K562 (cell line): ENCODE data around the gene MAP3K20. TPM values are rescaled to one million over a fixed set of nuclear protein-coding genes. Genes with fewer than 3 reads are reported as not detected.

ENCODE experiments used
- ADNP ChIP-seq: fragments of 200-800 bp; sonication (Bioruptor generic); IDR thresholded peaks from 2 replicates; pipeline ENCODE4 v1.6.1; 2016; ENCODE audit warnings: missing genetic modification characterization, missing compliant biosample characterization
- ARID3B ChIP-seq: fragments of 250-450 bp; sonication (Bioruptor Pico); IDR thresholded peaks from 2 replicates; pipeline ENCODE4 v1.4.0; 2020; ENCODE audit warnings: borderline replicate concordance
- CBX3 ChIP-seq, 2 experiments: IDR thresholded peaks; 1 replicate in 1 of 2; 2 replicates in 1 of 2; pipeline ENCODE4 v1.6.1; 2012; ENCODE audit warnings: inconsistent platforms in 2 of 2, low read length in 2 of 2, borderline replicate concordance in 1 of 2, control low read depth in 1 of 2
- CEBPG ChIP-seq, 3 experiments: fragments of 200-800 bp in 1 of 3; sonication (Bioruptor generic) in 1 of 3; sonication (generic) in 1 of 3; formaldehyde crosslinking in 1 of 3; IDR thresholded peaks in 2 of 3; conservative IDR thresholded peaks in 1 of 3; 2 replicates each; pipeline versions ENCODE4 v1.6.1 to v1.8.0; 2016 to 2022; ENCODE audit warnings: missing compliant biosample characterization in 2 of 3, missing genetic modification characterization in 2 of 3, mild to moderate bottlenecking in 1 of 3, missing genetic modification reagents in 1 of 3
- FOXP4 ChIP-seq: sonication (generic); formaldehyde crosslinking; IDR thresholded peaks from 2 replicates; pipeline ENCODE4 v1.8.0; 2022; ENCODE audit warnings: mild to moderate bottlenecking, missing genetic modification reagents, borderline replicate concordance
- GTF2A2 ChIP-seq: IDR thresholded peaks from 2 replicates; pipeline ENCODE4 v1.6.1; 2016; ENCODE audit warnings: mild to moderate bottlenecking, missing genetic modification characterization, missing compliant biosample characterization
- HCFC1 ChIP-seq: IDR thresholded peaks from 2 replicates; pipeline ENCODE4 v1.6.1; 2012; ENCODE audit warnings: low read depth, low read length, improper control_type of control experiment
- NCOA6 ChIP-seq: fragments of 450-650 bp; IDR thresholded peaks from 2 replicates; pipeline ENCODE4 v1.6.1; 2017; ENCODE audit warnings: mild to moderate bottlenecking
- PRPF4 ChIP-seq: fragments of 200-400 bp; formaldehyde crosslinking; IDR thresholded peaks from one replicate; pipeline ENCODE4 v1.6.1; 2017; ENCODE audit warnings: low read length, low read depth, mild to moderate bottlenecking; ENCODE audit not compliant: insufficient read depth, poor library complexity, severe bottlenecking
- SMAD2 ChIP-seq: fragments of 150-350 bp; IDR thresholded peaks from 2 replicates; pipeline ENCODE4 v1.6.1; 2014; ENCODE audit warnings: low read depth, mild to moderate bottlenecking, low read length
- TSHZ1 ChIP-seq: fragments of 250-450 bp; sonication (Bioruptor Pico); IDR thresholded peaks from 2 replicates; pipeline ENCODE4 v1.4.0; 2020; ENCODE audit warnings: mild to moderate bottlenecking, moderate library complexity
- XRCC3 ChIP-seq: fragments of 450-650 bp; IDR thresholded peaks from 2 replicates; pipeline ENCODE4 v1.6.1; 2017; ENCODE audit warnings: mild to moderate bottlenecking, moderate library complexity
- ZBTB7A ChIP-seq: IDR thresholded peaks from 2 replicates; pipeline ENCODE4 v1.6.1; 2011; ENCODE audit warnings: low read depth, mild to moderate bottlenecking, low read length, moderate library complexity, borderline replicate concordance; ENCODE audit not compliant: control insufficient read depth
- ZNF384 ChIP-seq: IDR thresholded peaks from 2 replicates; pipeline ENCODE4 v1.6.1; 2012; ENCODE audit warnings: low read depth, low read length, improper control_type of control experiment
- ZNF408 ChIP-seq: fragments of 250-450 bp; sonication (Bioruptor Pico); IDR thresholded peaks from 2 replicates; pipeline ENCODE4 v1.4.0; 2020; ENCODE audit warnings: low read depth, mild to moderate bottlenecking, moderate library complexity
- polyA plus RNA-seq, 8 experiments: library from polyadenylated mRNA; depleted of rRNA in 4 of 8; stranded (reverse) in 5 of 8; unstranded in 3 of 8; fragments of >200 nt; fragmentation: Nextera tagmentation in 2 of 8; fragmentation: Illumina TruSeq in 1 of 8; extraction: Ambion mirVana in 2 of 8; extraction: Trizol in 1 of 8; gene quantifications; 2 replicates each; pipeline versions ENCODE4 v1.2.1 to v1.2.3, GENCODE V29; 2011 to 2014; ENCODE audit warnings: inconsistent platforms in 1 of 8, missing spikeins in 1 of 8
- total RNA-seq, 7 experiments: library from RNA; depleted of rRNA in 6 of 7; stranded (reverse); fragments of >200 nt in 6 of 7; fragmentation: Illumina TruSeq in 2 of 7; extraction: Trizol in 2 of 7; gene quantifications; 2 replicates each; pipeline versions ENCODE4 v1.2.1 to v1.2.3, GENCODE V29; 2011 to 2021; ENCODE audit warnings: low replicate concordance in 1 of 7
- TF ChIP-seq, protein P1 (sequence below): IDR thresholded peaks from 2 replicates; pipeline ENCODE4 v1.6.1; 2014; ENCODE audit warnings: antibody characterized with exemption
- TF ChIP-seq, protein P2 (sequence below): sonication (generic); formaldehyde crosslinking; IDR thresholded peaks from 2 replicates; pipeline ENCODE4 v1.8.1; 2023; ENCODE audit warnings: mild to moderate bottlenecking, missing genetic modification reagents, moderate library complexity

Gene MAP3K20
- total and polyA plus RNA-seq, 9 of the 15 experiments (the other 6 are each of a cell fraction or from before 2014, with no cell fraction given): 9.8 to 34.2 (median 27.3) TPM

DNA sequence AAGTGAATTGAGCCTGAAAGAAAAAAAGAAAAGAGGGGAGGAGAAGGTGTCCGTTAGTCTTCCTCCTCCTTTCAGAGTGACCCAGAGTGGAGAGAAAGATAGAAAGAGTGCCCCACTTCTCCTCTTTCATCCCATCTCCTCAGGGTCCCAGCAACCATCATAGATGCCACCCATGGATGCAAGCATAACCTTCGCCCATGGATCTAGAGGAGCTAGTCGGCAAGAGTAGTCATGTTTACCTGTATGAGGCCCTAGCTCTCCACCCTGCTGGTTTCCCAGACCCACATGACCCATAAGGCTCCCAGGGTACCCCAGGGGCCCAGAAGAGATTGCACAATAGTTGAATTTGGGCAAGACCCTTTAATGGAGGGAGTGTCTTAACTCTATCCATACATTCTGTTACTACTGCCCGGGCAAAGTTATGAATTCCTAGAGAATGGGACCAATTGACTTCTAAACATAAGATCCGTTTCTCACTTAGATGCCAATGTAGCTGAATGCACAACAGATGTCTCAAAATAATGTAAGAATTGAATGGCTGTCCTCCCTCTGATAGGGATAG, 223.0 kb downstream of the MAP3K20 start (continued):
- TF ChIP-seq FOXP4 (CRISPR knock-in tag) (no peak), ARID3B (CRISPR knock-in tag) (no peak), ZNF384 (no peak), CBX3 (IDR thresholded peaks at IDR 0.05; ENCODE audit: borderline replicate concordance in 1 of 2, low read length in 2 of 2) (peak; percentile 94 to 100), ADNP (tag) (no peak), PRPF4 (no peak), HCFC1 (no peak), ZNF408 (CRISPR knock-in tag) (no peak), GTF2A2 (tag) (no peak), CEBPG (CRISPR knock-in tag; IDR thresholded peaks at IDR 0.05) (no peak), CEBPG (tag; conservative IDR thresholded peaks at IDR 0.05 in 1 of 2, IDR thresholded peaks at IDR 0.05 in 1 of 2) (peak in 1 of 2 experiments; percentile 81; a peak in 2 of 4 replicates), ZBTB7A (no peak), TSHZ1 (CRISPR knock-in tag) (no peak), NCOA6 (no peak), SMAD2 (no peak), XRCC3 (peak; percentile 83; the same call in 1 of the 2 replicates)
- TF ChIP-seq, protein P1, sequence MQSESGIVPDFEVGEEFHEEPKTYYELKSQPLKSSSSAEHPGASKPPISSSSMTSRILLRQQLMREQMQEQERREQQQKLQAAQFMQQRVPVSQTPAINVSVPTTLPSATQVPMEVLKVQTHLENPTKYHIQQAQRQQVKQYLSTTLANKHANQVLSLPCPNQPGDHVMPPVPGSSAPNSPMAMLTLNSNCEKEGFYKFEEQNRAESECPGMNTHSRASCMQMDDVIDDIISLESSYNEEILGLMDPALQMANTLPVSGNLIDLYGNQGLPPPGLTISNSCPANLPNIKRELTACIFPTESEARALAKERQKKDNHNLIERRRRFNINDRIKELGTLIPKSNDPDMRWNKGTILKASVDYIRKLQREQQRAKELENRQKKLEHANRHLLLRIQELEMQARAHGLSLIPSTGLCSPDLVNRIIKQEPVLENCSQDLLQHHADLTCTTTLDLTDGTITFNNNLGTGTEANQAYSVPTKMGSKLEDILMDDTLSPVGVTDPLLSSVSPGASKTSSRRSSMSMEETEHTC: no peak
- TF ChIP-seq, protein P2, sequence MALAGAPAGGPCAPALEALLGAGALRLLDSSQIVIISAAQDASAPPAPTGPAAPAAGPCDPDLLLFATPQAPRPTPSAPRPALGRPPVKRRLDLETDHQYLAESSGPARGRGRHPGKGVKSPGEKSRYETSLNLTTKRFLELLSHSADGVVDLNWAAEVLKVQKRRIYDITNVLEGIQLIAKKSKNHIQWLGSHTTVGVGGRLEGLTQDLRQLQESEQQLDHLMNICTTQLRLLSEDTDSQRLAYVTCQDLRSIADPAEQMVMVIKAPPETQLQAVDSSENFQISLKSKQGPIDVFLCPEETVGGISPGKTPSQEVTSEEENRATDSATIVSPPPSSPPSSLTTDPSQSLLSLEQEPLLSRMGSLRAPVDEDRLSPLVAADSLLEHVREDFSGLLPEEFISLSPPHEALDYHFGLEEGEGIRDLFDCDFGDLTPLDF (CRISPR knock-in tag): no peak
